GM10847 (cell line): Measurements from ENCODE around the gene ROPN1.
"Not testable (repeated sequence)": the region's sequence is repeated elsewhere in the genome, so short reads cannot be mapped to it uniquely, and the experiment has no call there.

Experiments used
- POLR2A ChIP-seq: IDR thresholded peaks from 2 replicates; pipeline ENCODE4 v1.6.1; 2011; ENCODE audit not compliant: insufficient read length; ENCODE audit errors: extremely low read depth

Gene ROPN1

GRCh38 chr3:123991730-123992588 lies at the start of gene ROPN1:
Gene ROPN1 (minus strand): TSS chr3:123992124. CDS start chr3:123980481, 11,643 bp downstream.
- not testable (repeated sequence) for TF ChIP-seq POLR2A

GRCh38 chr3:124041553-124041952 lies 49.6 kb upstream of the ROPN1 start:
- no peak for TF ChIP-seq POLR2A

- TF ChIP-seq POLR2A: no peak
Measured at GRCh38 chr3:124037326-124037725, 45.4 kb upstream of the ROPN1 start.

GRCh38 chr3:124035463-124036121 lies 43.7 kb upstream of the ROPN1 start:
- TF ChIP-seq POLR2A: no peak

GRCh38 chr3:124034844-124035152 lies 42.9 kb upstream of the ROPN1 start:
- TF ChIP-seq POLR2A: no peak

GRCh38 chr3:124034016-124034843 lies 42.3 kb upstream of the ROPN1 start:
- TF ChIP-seq POLR2A: no peak

GRCh38 chr3:124033360-124034015 lies 41.6 kb upstream of the ROPN1 start, which contains the start of gene KALRN:
Gene KALRN (plus strand): TSS chr3:124033369.
- TF ChIP-seq POLR2A: no peak

- no peak for TF ChIP-seq POLR2A
Measured at GRCh38 chr3:124032881-124033359, 41.0 kb upstream of the ROPN1 start.

- no peak for TF ChIP-seq POLR2A
Measured at GRCh38 chr3:124032311-124032880, 40.5 kb upstream of the ROPN1 start.

- TF ChIP-seq POLR2A: no peak
Measured at GRCh38 chr3:124026516-124026915, 34.6 kb upstream of the ROPN1 start.

- no peak for TF ChIP-seq POLR2A
Measured at GRCh38 chr3:124019291-124019690, 27.4 kb upstream of the ROPN1 start.

GRCh38 chr3:124014366-124014942 lies 22.5 kb upstream of the ROPN1 start:
- TF ChIP-seq POLR2A: no peak

- no peak for TF ChIP-seq POLR2A
Measured at GRCh38 chr3:124007186-124007585, 15.3 kb upstream of the ROPN1 start.

- TF ChIP-seq POLR2A: no peak
Measured at GRCh38 chr3:123997543-123997942, 5.6 kb upstream of the ROPN1 start.

- TF ChIP-seq POLR2A: no peak
Measured at GRCh38 chr3:123993818-123994217, 1.9 kb upstream of the ROPN1 start.

GRCh38 chr3:123986427-123986826 lies 5.5 kb downstream of the ROPN1 start:
- TF ChIP-seq POLR2A: no peak
